ENCODE results near the gene RPS5. TPM values are rescaled to one million over a fixed set of nuclear protein-coding genes. Genes with fewer than 3 reads are reported as not detected.

RPS5 gene
- total and polyA plus RNA-seq, 2 donors (not counting 1 experiment from before 2014, with no cell fraction given), result 1,173 to 2,126 TPM

DNA sequence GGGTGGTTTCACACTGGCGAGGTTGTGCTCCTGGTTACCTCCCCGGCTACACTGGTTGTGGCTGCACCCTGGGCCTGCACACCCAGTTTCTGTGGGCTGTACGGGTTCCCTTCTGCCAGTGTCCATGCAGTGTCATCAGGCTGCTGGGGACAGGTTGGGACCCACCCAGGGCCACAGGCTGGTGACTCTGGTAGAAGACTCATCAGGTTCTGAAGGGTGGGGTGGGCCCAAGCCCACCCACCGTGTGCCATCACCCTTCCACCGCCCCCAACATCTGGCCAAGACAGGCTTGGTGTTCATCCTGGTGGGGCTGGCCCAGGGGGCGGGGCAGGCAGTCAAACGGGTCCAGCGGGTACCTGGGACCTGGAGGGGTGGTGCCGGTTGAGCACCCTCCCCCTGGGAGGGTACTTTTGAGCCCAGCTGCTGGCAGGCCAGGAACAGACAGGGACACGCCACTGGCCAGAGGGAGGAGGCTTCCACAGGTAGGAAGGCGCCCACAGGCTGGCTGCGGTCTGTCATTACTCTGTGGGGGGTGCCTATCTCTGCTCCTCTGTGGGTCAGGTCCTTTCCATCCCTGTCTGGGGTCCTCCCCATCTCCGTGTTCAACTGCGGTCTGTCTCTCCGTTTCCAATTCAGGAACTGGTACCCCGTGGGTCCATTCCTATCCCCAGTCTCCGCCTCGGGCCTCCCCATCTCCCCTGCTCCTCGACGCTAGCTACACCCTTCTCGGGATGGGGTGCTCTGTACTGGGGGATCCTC, 8.3 kb downstream of the RPS5 start, which contains the start of gene RNF225:
TSS of gene RNF225 (plus strand) at position 437 of the 759 bp plus-strand sequence. CDS start 434 bp downstream, outside the sequence.
- H3K4me3 ChIP-seq (replicated peaks in 1 of 4; ENCODE audit: control extremely low read depth in 1 of 4, insufficient read depth in 1 of 4, low read depth in 3 of 4, low read length in 4 of 4), result no peak within 1 kb of the TSS
- H4K20me1 ChIP-seq (ENCODE audit: control insufficient read depth, extremely low read depth, insufficient read depth, low read length), result no peaks in the 10 kb centered on the region

DNA sequence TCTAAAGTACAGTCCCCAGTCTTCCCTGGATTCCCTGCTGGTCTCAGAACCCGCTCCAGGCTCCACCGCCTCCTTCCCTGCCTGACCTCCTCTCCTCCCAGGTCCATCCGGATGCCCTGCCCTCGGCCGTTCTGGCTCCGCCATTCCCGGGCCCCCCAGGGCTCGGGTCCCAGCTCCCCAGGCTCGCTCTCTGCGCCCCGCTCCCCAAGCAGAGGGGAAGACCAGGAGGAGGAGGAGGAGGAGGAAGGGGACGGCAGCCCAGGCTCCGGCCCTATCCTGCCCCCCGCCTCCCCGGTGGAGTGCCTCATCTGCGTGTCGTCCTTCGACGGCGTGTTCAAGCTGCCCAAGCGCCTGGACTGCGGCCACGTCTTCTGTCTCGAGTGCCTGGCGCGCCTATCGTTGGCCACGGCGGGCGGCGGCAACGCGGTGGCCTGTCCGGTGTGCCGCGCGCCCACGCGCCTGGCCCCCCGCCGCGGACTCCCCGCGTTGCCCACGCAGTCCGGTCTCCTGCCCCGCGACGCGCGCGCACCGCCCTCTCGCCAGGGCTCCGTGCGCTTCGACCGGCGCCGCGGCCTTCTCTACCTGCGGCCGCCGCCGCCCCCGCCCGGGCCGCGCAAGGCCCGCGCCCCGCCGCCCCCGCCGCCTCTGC, 9.0 kb downstream of the RPS5 start:
- Histone ChIP-seq H3K27me3 (ENCODE audit: control insufficient read depth, insufficient read depth, low read length) (no peaks in the 10 kb centered on the region), H3K9me3 (ENCODE audit: control insufficient read depth, insufficient read depth, low read depth, low read length) (no peaks in the 10 kb centered on the region), H4K20me1 (ENCODE audit: control insufficient read depth, extremely low read depth, insufficient read depth, low read length) (no peaks in the 10 kb centered on the region), H3K9ac (ENCODE audit: insufficient read depth, low read length) (no peak overlapping the region), H3K36me3 (ENCODE audit: control insufficient read depth, insufficient read depth, low read length) (peaks cover 21% of the 10 kb centered on the region), H3K4me2 (ENCODE audit: extremely low read depth, insufficient read depth, low read length) (peak overlapping the region; percentile 8), H3K4me3 (replicated peaks in 1 of 4; ENCODE audit: control extremely low read depth in 1 of 4, insufficient read depth in 1 of 4, low read depth in 3 of 4, low read length in 4 of 4) (no peak overlapping the region), H3K27ac (ENCODE audit: insufficient read depth, low read length) (no peak overlapping the region), H2AFZ (ENCODE audit: low read length) (no peak overlapping the region), H3K4me1 (ENCODE audit: control insufficient read depth, extremely low read depth, insufficient read depth, low read length) (peaks cover 4% of the 10 kb centered on the region), H3K79me2 (ENCODE audit: control insufficient read depth, insufficient read depth, low read length) (peaks cover 3% of the 10 kb centered on the region)
- no peak for TF ChIP-seq EZH2 (IDR thresholded peaks at IDR 0.05; ENCODE audit: low read length, missing control alignments)
- TF ChIP-seq, protein P1, sequence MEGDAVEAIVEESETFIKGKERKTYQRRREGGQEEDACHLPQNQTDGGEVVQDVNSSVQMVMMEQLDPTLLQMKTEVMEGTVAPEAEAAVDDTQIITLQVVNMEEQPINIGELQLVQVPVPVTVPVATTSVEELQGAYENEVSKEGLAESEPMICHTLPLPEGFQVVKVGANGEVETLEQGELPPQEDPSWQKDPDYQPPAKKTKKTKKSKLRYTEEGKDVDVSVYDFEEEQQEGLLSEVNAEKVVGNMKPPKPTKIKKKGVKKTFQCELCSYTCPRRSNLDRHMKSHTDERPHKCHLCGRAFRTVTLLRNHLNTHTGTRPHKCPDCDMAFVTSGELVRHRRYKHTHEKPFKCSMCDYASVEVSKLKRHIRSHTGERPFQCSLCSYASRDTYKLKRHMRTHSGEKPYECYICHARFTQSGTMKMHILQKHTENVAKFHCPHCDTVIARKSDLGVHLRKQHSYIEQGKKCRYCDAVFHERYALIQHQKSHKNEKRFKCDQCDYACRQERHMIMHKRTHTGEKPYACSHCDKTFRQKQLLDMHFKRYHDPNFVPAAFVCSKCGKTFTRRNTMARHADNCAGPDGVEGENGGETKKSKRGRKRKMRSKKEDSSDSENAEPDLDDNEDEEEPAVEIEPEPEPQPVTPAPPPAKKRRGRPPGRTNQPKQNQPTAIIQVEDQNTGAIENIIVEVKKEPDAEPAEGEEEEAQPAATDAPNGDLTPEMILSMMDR (conservative IDR thresholded peaks at IDR 0.05 in 1 of 2, IDR thresholded peaks at IDR 0.05 in 1 of 2; ENCODE audit: low read depth in 1 of 2, low read length in 2 of 2), result no peak
- DNase-seq (ENCODE audit: low read depth in 2 of 2), result no peak

More for the DNA sequence above, 8.3 kb downstream of the RPS5 start, which contains the start of gene RNF225:
- no peaks in the 10 kb centered on the region for H3K27me3 ChIP-seq (ENCODE audit: control insufficient read depth, insufficient read depth, low read length)
- H3K4me2 ChIP-seq (ENCODE audit: extremely low read depth, insufficient read depth, low read length), result peak within 1 kb of the TSS; percentile 8
- H3K4me1 ChIP-seq (ENCODE audit: control insufficient read depth, extremely low read depth, insufficient read depth, low read length), result no peaks in the 10 kb centered on the region
- H2AFZ ChIP-seq (ENCODE audit: low read length), result no peak within 1 kb of the TSS
- no peak within 1 kb of the TSS for H3K27ac ChIP-seq (ENCODE audit: insufficient read depth, low read length)
- H3K36me3 ChIP-seq (ENCODE audit: control insufficient read depth, insufficient read depth, low read length), result peaks cover 21% of the 10 kb centered on the region
- no peaks in the 10 kb centered on the region for H3K9me3 ChIP-seq (ENCODE audit: control insufficient read depth, insufficient read depth, low read depth, low read length)
- TF ChIP-seq, protein P1 (conservative IDR thresholded peaks at IDR 0.05 in 1 of 2, IDR thresholded peaks at IDR 0.05 in 1 of 2; ENCODE audit: low read depth in 1 of 2, low read length in 2 of 2), result no peak
- TF ChIP-seq EZH2 (IDR thresholded peaks at IDR 0.05; ENCODE audit: low read length, missing control alignments), result no peak
- H3K9ac ChIP-seq (ENCODE audit: insufficient read depth, low read length), result no peak within 1 kb of the TSS
- peaks cover 9% of the 10 kb centered on the region for H3K79me2 ChIP-seq (ENCODE audit: control insufficient read depth, insufficient read depth, low read length)
- DNase-seq (ENCODE audit: low read depth in 2 of 2), result no peak

All from fibroblast of lung (primary cell).